Endodermal cell (in vitro differentiated cells): ENCODE data around the gene FRAT1. TPM values are rescaled to one million over a fixed set of nuclear protein-coding genes. Genes with fewer than 3 reads are reported as not detected.
A peak's percentile ranks its signal among the peaks of the same experiment; 100 is the strongest.

Experiments used
- DNase-seq: peaks from one replicate; pipeline ENCODE4 v3.0.0-alpha.2; 2017
- H3K27ac ChIP-seq: 2 replicates; pipeline ENCODE4 v1.5.1; 2013; ENCODE audit warnings: mild to moderate bottlenecking, low read depth, low read length, moderate library complexity
- H3K27me3 ChIP-seq: 2 replicates; pipeline ENCODE4 v1.6.1; 2013; ENCODE audit warnings: mild to moderate bottlenecking, low read length, moderate library complexity; ENCODE audit not compliant: insufficient read depth, control insufficient read depth, poor library complexity, severe bottlenecking
- H3K36me3 ChIP-seq: 2 replicates; pipeline ENCODE4 v1.7.0; 2013; ENCODE audit warnings: mild to moderate bottlenecking, low read length, moderate library complexity; ENCODE audit not compliant: control insufficient read depth, insufficient read depth
- H3K4me1 ChIP-seq: one replicate; pipeline ENCODE4 v1.7.0; 2013; ENCODE audit warnings: low read length; ENCODE audit not compliant: control insufficient read depth, insufficient read depth
- H3K4me3 ChIP-seq: 2 replicates; pipeline ENCODE4 v1.5.1; 2013; ENCODE audit warnings: mild to moderate bottlenecking, low read length, moderate library complexity
- H3K9ac ChIP-seq: 2 replicates; pipeline ENCODE4 v1.6.1; 2013; ENCODE audit warnings: mild to moderate bottlenecking, low read length, moderate library complexity; ENCODE audit not compliant: poor library complexity, severe bottlenecking; ENCODE audit errors: extremely low read depth
- H3K9me3 ChIP-seq: 2 replicates; pipeline ENCODE4 v1.6.1; 2013; ENCODE audit warnings: mild to moderate bottlenecking, low read length, moderate library complexity; ENCODE audit not compliant: control insufficient read depth
- H3K27ac Mint-ChIP-seq: 2 replicates; pipeline ENCODE4 v1.8.0; 2020; ENCODE audit warnings: mixed read lengths
- H3K27me3 Mint-ChIP-seq: 2 replicates; pipeline ENCODE4 v1.8.0; 2021; ENCODE audit warnings: mild to moderate bottlenecking, mixed read lengths; ENCODE audit not compliant: insufficient read depth
- H3K36me3 Mint-ChIP-seq: 2 replicates; pipeline ENCODE4 v1.8.0; 2020; ENCODE audit warnings: low read depth, mixed read lengths
- H3K4me1 Mint-ChIP-seq: 2 replicates; pipeline ENCODE4 v1.8.0; 2020; ENCODE audit warnings: mixed read lengths
- H3K4me3 Mint-ChIP-seq: 2 replicates; pipeline ENCODE4 v1.8.0; 2020; ENCODE audit warnings: mild to moderate bottlenecking, moderate library complexity, mixed read lengths
- H3K9me3 Mint-ChIP-seq: 2 replicates; pipeline ENCODE4 v1.8.0; 2020; ENCODE audit warnings: mild to moderate bottlenecking, mixed read lengths
- WGBS, 2 experiments: methylation state at CpG; one replicate each; pipeline versions ENCODE4 v1.1.5 to v1.1.7; 2013; ENCODE audit warnings: missing lambda C conversion rate in 2 of 2, mixed read lengths in 1 of 2; ENCODE audit not compliant: insufficient coverage in 1 of 2, insufficient read length in 1 of 2; 5-methylcytosine and 5-hydroxymethylcytosine counted together
- total RNA-seq, 2 donors: library from RNA; stranded (reverse); fragmentation: NEBNext Ultra II Directional in 1 of 2; extraction: Animal tissue kit (Norgen Biotek cat#: 25700) in 1 of 2; gene quantifications; 2 replicates in 1 of 2; 3 replicates in 1 of 2; pipeline ENCODE4 v1.2.1, GENCODE V29; 2021
- TF ChIP-seq, protein P1 (sequence below): fragments of 200-600 bp; sonication (generic); conservative IDR thresholded peaks from 2 replicates; pipeline ENCODE4 v1.5.0; 2021; ENCODE audit warnings: antibody characterized with exemption, mild to moderate bottlenecking

FRAT1 gene
- total RNA-seq, 2 donors from 2014 or later = 6.5 to 7.3 TPM

DNA sequence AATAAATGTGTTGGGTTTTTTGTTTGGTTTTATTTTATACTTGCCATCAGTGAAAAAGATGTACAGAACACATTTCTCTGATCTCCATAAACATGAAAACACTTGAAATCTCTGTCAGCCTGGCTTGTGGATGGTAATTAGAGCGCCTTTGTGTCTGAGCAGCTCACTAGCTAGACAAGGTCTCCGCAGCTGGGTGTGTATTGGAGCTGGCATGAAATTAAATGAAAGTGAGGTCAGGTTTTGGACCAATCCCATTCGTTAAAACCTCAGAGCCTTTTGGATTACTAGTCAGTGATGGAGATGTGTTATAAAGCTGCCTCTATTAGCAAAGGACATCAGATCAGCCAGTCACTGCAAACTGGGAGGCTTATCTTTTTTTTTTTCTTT, 2.7 kb downstream of the FRAT1 start:
- peaks cover 36% of the 10 kb centered on the region for H3K4me1 Mint-ChIP-seq
- TF ChIP-seq, protein P1, sequence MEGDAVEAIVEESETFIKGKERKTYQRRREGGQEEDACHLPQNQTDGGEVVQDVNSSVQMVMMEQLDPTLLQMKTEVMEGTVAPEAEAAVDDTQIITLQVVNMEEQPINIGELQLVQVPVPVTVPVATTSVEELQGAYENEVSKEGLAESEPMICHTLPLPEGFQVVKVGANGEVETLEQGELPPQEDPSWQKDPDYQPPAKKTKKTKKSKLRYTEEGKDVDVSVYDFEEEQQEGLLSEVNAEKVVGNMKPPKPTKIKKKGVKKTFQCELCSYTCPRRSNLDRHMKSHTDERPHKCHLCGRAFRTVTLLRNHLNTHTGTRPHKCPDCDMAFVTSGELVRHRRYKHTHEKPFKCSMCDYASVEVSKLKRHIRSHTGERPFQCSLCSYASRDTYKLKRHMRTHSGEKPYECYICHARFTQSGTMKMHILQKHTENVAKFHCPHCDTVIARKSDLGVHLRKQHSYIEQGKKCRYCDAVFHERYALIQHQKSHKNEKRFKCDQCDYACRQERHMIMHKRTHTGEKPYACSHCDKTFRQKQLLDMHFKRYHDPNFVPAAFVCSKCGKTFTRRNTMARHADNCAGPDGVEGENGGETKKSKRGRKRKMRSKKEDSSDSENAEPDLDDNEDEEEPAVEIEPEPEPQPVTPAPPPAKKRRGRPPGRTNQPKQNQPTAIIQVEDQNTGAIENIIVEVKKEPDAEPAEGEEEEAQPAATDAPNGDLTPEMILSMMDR = no peak
- H3K27ac ChIP-seq = peak overlapping the region; percentile 76
- no peaks in the 10 kb centered on the region for H3K36me3 Mint-ChIP-seq
- WGBS, 2 experiments = 57 to 74% methylated on average over 3 of the region's 3 CpGs
- H3K9me3 Mint-ChIP-seq = no peaks in the 10 kb centered on the region
- H3K4me3 ChIP-seq = peak overlapping the region; percentile 69
- peak overlapping the region; percentile 77 for H3K4me3 Mint-ChIP-seq
- H3K27me3 ChIP-seq = peaks cover 9% of the 10 kb centered on the region
- H3K27ac Mint-ChIP-seq = peak overlapping the region; percentile 85
- peaks cover 27% of the 10 kb centered on the region for H3K27me3 Mint-ChIP-seq
- H3K4me1 ChIP-seq = peaks cover 10% of the 10 kb centered on the region
- H3K9ac ChIP-seq = peak overlapping the region; percentile 12
- no peaks in the 10 kb centered on the region for H3K9me3 ChIP-seq
- DNase-seq = peak; percentile 57
- no peaks in the 10 kb centered on the region for H3K36me3 ChIP-seq

DNA sequence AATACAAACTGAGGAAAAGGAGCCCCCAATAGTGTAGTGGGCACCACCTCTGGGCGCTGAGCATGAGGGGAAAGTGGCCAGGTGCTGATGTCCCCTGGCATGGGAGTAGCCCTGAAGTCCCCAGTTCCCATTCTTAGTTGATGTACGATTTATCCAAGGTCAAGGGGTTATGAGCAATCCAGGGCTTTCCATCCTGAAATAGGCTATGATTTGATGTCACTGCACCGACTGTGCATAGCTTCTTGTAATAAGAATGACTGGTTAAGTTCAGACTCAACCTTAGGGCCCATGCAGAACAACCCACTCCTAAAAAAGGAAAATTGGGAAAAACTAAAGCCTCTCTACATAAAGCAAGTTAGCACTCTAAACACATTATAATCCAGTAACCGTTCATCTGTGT, 4.4 kb downstream of the FRAT1 start:
- Mint-ChIP-seq H3K27ac (no peak overlapping the region), H3K36me3 (no peaks in the 10 kb centered on the region), H3K4me1 (peaks cover 48% of the 10 kb centered on the region), H3K9me3 (no peaks in the 10 kb centered on the region), H3K4me3 (no peak overlapping the region), H3K27me3 (peaks cover 23% of the 10 kb centered on the region)
- Histone ChIP-seq H3K9me3 (no peaks in the 10 kb centered on the region), H3K27ac (no peak overlapping the region), H3K4me3 (no peak overlapping the region), H3K4me1 (peaks cover 10% of the 10 kb centered on the region), H3K27me3 (peaks cover 9% of the 10 kb centered on the region), H3K36me3 (no peaks in the 10 kb centered on the region), H3K9ac (no peak overlapping the region)
- DNase-seq = no peak
- TF ChIP-seq, protein P1 = no peak
- 92 to 96% methylated on average over 3 of the region's 4 CpGs for WGBS, 2 experiments

DNA sequence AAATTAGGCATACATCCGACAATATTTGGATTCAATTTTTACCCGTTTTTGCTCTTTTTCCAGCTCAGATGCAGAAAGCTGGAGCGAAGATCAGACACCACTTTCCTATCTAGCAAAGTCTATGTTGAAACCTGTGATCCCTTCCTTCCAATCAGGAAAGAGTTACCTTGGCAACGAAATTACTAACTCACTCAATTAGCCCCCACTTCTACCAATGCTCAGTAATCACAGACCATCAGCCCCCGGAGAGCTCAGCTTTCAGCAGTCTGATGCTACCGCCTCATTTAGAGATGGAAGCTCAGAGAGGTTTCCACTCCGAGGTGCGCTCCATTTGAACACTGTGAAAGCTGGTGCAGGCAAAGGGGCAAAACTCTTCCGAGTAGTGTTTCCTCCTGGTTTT, 6.7 kb downstream of the FRAT1 start:
- Mint-ChIP-seq H3K27ac (no peak overlapping the region), H3K36me3 (peaks cover 10% of the 10 kb centered on the region), H3K4me1 (peaks cover 54% of the 10 kb centered on the region), H3K9me3 (no peaks in the 10 kb centered on the region), H3K4me3 (no peak overlapping the region), H3K27me3 (peaks cover 15% of the 10 kb centered on the region)
- Histone ChIP-seq H3K4me3 (no peak overlapping the region), H3K36me3 (no peaks in the 10 kb centered on the region), H3K27ac (no peak overlapping the region), H3K4me1 (peaks cover 12% of the 10 kb centered on the region), H3K9me3 (no peaks in the 10 kb centered on the region), H3K27me3 (peaks cover 2% of the 10 kb centered on the region), H3K9ac (no peak overlapping the region)
- TF ChIP-seq, protein P1 = no peak
- 87 to 88% methylated on average over 7 to 9 of the region's 9 CpGs for WGBS, 2 experiments
- peak; percentile 60 for DNase-seq
